Liver (tissue), 9 donors: Measurements from ENCODE around the gene ACVR2B. TPM values are rescaled to one million over a fixed set of nuclear protein-coding genes. Genes with fewer than 3 reads are reported as not detected.

Source experiments
- DNase-seq: peaks from one replicate; pipeline ENCODE4 v3.0.0-alpha.2; 2017; ENCODE audit warnings: low spot score
- H3K27ac ChIP-seq, 2 donors: one replicate each; pipeline ENCODE4 v1.7.0; 2013; ENCODE audit warnings: inconsistent platforms in 2 of 2, low read length in 2 of 2, control low read depth in 1 of 2, low read depth in 1 of 2, mild to moderate bottlenecking in 1 of 2
- H3K27me3 ChIP-seq, 4 donors: one replicate each; pipeline versions ENCODE4 v1.6.1 to v1.7.0; 2013; ENCODE audit warnings: low read length in 3 of 4, inconsistent platforms in 1 of 4, mild to moderate bottlenecking in 1 of 4, moderate library complexity in 1 of 4; ENCODE audit not compliant: control insufficient read depth in 4 of 4, insufficient read depth in 4 of 4
- H3K36me3 ChIP-seq, 4 donors: one replicate each; pipeline versions ENCODE4 v1.6.1 to v1.7.0; 2013; ENCODE audit warnings: low read length in 3 of 4, mild to moderate bottlenecking in 3 of 4, low read depth in 1 of 4, moderate library complexity in 1 of 4; ENCODE audit not compliant: control insufficient read depth in 4 of 4, insufficient read depth in 3 of 4
- H3K4me1 ChIP-seq, 4 donors: one replicate each; pipeline versions ENCODE4 v1.6.1 to v1.7.0; 2013; ENCODE audit warnings: low read length in 3 of 4, mild to moderate bottlenecking in 3 of 4, moderate library complexity in 1 of 4; ENCODE audit not compliant: control insufficient read depth in 4 of 4, insufficient read depth in 4 of 4
- H3K4me3 ChIP-seq, 3 donors: one replicate each; pipeline versions ENCODE4 v1.6.1 to v1.7.0; 2013; ENCODE audit warnings: low read length in 3 of 3, control low read depth in 1 of 3, low read depth in 1 of 3, mild to moderate bottlenecking in 1 of 3
- H3K9ac ChIP-seq, 2 donors: one replicate each; pipeline ENCODE4 v1.7.0; 2013; ENCODE audit warnings: low read length in 2 of 2, mild to moderate bottlenecking in 2 of 2, moderate library complexity in 2 of 2, control low read depth in 1 of 2, low read depth in 1 of 2
- H3K9me3 ChIP-seq, 4 donors: one replicate each; pipeline versions ENCODE4 v1.6.1 to v1.7.0; 2013; ENCODE audit warnings: low read length in 3 of 4; ENCODE audit not compliant: control insufficient read depth in 4 of 4
- CTCF ChIP-seq: fragments of 150-350 bp; IDR thresholded peaks from 2 replicates; pipeline ENCODE4 v1.5.1; 2017; ENCODE audit warnings: improper control_type of control experiment, low read depth, low read length; ENCODE audit not compliant: missing input control
- EGR1 ChIP-seq, 2 donors: IDR thresholded peaks; 2 replicates each; pipeline ENCODE4 v1.6.1; 2016 to 2018; ENCODE audit warnings: antibody characterized with exemption in 2 of 2, low read depth in 2 of 2
- GABPA ChIP-seq, 2 donors: IDR thresholded peaks in 1 of 2; conservative IDR thresholded peaks in 1 of 2; 2 replicates each; pipeline ENCODE4 v1.6.1; 2016; ENCODE audit warnings: antibody characterized with exemption in 2 of 2, mild to moderate bottlenecking in 1 of 2, moderate library complexity in 1 of 2
- JUND ChIP-seq, 2 donors: IDR thresholded peaks; 2 replicates each; pipeline ENCODE4 v1.6.1; 2016; ENCODE audit warnings: antibody characterized with exemption in 2 of 2
- MAX ChIP-seq: IDR thresholded peaks from 2 replicates; pipeline ENCODE4 v1.6.1; 2016; ENCODE audit warnings: antibody characterized with exemption
- NR2F2 ChIP-seq: IDR thresholded peaks from 2 replicates; pipeline ENCODE4 v1.6.1; 2016; ENCODE audit warnings: antibody characterized with exemption
- RAD21 ChIP-seq, 2 donors: IDR thresholded peaks; 2 replicates each; pipeline ENCODE4 v1.6.1; 2016; ENCODE audit warnings: antibody characterized with exemption in 2 of 2, mild to moderate bottlenecking in 2 of 2
- REST ChIP-seq: IDR thresholded peaks from 2 replicates; pipeline ENCODE4 v1.6.1; 2016; ENCODE audit warnings: antibody characterized with exemption, mild to moderate bottlenecking
- TAF1 ChIP-seq: conservative IDR thresholded peaks from 2 replicates; pipeline ENCODE4 v1.6.1; 2016; ENCODE audit warnings: antibody characterized with exemption, mild to moderate bottlenecking
- YY1 ChIP-seq: IDR thresholded peaks from 2 replicates; pipeline ENCODE4 v1.6.1; 2016; ENCODE audit warnings: antibody characterized with exemption, mild to moderate bottlenecking
- WGBS: extraction: QIAGEN DNeasy Blood & Tissue Kit; methylation state at CpG from one replicate; pipeline ENCODE4 v1.1.7; 2013; 5-methylcytosine and 5-hydroxymethylcytosine counted together
- polyA plus RNA-seq, 2 donors: library from polyadenylated mRNA; stranded (reverse) in 1 of 2; unstranded in 1 of 2; fragments of 200-250 nt in 1 of 2; fragments of >200 nt in 1 of 2; fragmentation: Nextera tagmentation in 1 of 2; extraction: Ambion mirVana in 1 of 2; gene quantifications; one replicate each; pipeline versions ENCODE4 v1.2.1 to v1.2.3, GENCODE V29; 2013 to 2015
- total RNA-seq, 2 donors: library from RNA; depleted of rRNA; stranded (reverse); fragments of >200 nt; gene quantifications; one replicate each; pipeline ENCODE4 v1.2.3, GENCODE V29; 2014
- TF ChIP-seq, protein P1 (sequence below): IDR thresholded peaks from 2 replicates; pipeline ENCODE4 v1.6.1; 2016; ENCODE audit warnings: antibody characterized with exemption
- donor health status: healthy.
- donor health status: healthy.
- donor health status: healthy.
- donor health status: healthy.
- donor health status: healthy.

The ACVR2B gene
- total and polyA plus RNA-seq, 4 donors, result 1.2 to 7.4 (median 4.7) TPM

GRCh38 chr3:38459499-38460048, 5.9 kb downstream of the ACVR2B start:
- H3K27me3 ChIP-seq, result no peaks in the 10 kb centered on the region
- H3K36me3 ChIP-seq, result no peaks in the 10 kb centered on the region
- peaks cover 5 to 41% (median 25%) of the 10 kb centered on the region in 4 donors for H3K4me1 ChIP-seq
- no peak for DNase-seq
- WGBS, result 48% methylated on average over 10 of the region's 10 CpGs
- H3K4me3 ChIP-seq, result peak overlapping the region; percentile 63 to 80 (median 67)
- no peak for TF ChIP-seq YY1
- no peak for TF ChIP-seq JUND (IDR thresholded peaks at IDR 0.05)
- no peak for TF ChIP-seq RAD21 (IDR thresholded peaks at IDR 0.05)
- H3K9ac ChIP-seq, result peak overlapping the region; percentile 33 to 58
- H3K9me3 ChIP-seq, result no peaks in the 10 kb centered on the region
- H3K27ac ChIP-seq, result peak overlapping the region; percentile 85 to 90

- WGBS, result 84% methylated on average over 12 of the region's 12 CpGs
- H3K27ac ChIP-seq, result no peak overlapping the region
- H3K4me3 ChIP-seq, result peak overlapping the region in 2 of 3 donors; percentile 63 to 80
- no peaks in the 10 kb centered on the region for H3K36me3 ChIP-seq
- peaks cover 0 to 33% (median 22%) of the 10 kb centered on the region in 4 donors for H3K4me1 ChIP-seq
- TF ChIP-seq REST, result no peak
- no peak for TF ChIP-seq EGR1 (IDR thresholded peaks at IDR 0.05; ENCODE audit: low read depth in 2 of 2)
- TF ChIP-seq, protein P1, sequence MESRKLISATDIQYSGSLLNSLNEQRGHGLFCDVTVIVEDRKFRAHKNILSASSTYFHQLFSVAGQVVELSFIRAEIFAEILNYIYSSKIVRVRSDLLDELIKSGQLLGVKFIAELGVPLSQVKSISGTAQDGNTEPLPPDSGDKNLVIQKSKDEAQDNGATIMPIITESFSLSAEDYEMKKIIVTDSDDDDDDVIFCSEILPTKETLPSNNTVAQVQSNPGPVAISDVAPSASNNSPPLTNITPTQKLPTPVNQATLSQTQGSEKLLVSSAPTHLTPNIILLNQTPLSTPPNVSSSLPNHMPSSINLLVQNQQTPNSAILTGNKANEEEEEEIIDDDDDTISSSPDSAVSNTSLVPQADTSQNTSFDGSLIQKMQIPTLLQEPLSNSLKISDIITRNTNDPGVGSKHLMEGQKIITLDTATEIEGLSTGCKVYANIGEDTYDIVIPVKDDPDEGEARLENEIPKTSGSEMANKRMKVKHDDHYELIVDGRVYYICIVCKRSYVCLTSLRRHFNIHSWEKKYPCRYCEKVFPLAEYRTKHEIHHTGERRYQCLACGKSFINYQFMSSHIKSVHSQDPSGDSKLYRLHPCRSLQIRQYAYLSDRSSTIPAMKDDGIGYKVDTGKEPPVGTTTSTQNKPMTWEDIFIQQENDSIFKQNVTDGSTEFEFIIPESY, result no peak
- TF ChIP-seq RAD21 (IDR thresholded peaks at IDR 0.05), result no peak
- DNase-seq, result peak; percentile 17
- no peak overlapping the region for H3K9ac ChIP-seq
- H3K9me3 ChIP-seq, result no peaks in the 10 kb centered on the region
- H3K27me3 ChIP-seq, result no peaks in the 10 kb centered on the region
These were observed 6.9 kb downstream of the ACVR2B start for GRCh38 chr3:38460377-38461270.

DNA sequence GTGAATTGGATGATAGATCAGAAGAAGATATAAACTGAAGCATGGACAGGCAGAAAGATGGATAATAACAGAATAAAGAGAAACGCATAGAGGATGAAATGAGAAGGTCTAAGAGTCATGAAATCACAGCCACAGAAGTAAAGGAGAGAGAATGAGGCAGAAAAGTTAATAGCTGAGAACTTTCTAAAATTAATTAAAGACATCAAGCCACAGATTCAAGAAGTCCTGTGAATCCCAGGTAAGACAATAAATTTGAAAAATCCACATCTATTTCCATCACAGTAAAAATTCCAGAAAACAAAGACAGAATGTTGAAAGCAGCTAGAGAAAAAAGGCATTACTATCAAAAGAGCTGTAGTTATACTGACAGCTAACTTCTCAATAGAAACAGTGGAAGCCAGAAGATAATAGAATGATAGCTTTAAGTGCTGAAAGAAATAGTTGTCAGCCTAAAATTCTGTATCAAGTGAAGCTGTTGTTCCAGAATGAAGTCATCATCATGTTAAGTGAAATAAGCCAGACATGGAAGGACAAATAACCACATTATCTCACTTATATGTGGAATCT, 12.0 kb downstream of the ACVR2B start:
- Histone ChIP-seq H3K9me3 (no peaks in the 10 kb centered on the region), H3K9ac (no peak overlapping the region)
- WGBS, result 100% methylated on average over 1 of the region's 1 CpG
- TF ChIP-seq YY1 (no peak), JUND (IDR thresholded peaks at IDR 0.05) (no peak), NR2F2 (no peak), REST (no peak), RAD21 (IDR thresholded peaks at IDR 0.05) (no peak), MAX (no peak), TAF1 (no peak), CTCF (no peak), GABPA (IDR thresholded peaks at IDR 0.05 in 1 of 2, conservative IDR thresholded peaks at IDR 0.05 in 1 of 2) (no peak)

More for the DNA sequence above, 12.0 kb downstream of the ACVR2B start:
- H3K4me3 ChIP-seq, result no peak overlapping the region
- no peak for DNase-seq
- no peaks in the 10 kb centered on the region for H3K27me3 ChIP-seq
- no peaks in the 10 kb centered on the region for H3K36me3 ChIP-seq
- H3K4me1 ChIP-seq, result peaks cover 2 to 31% (median 18%) of the 10 kb centered on the region in 4 donors
- no peak overlapping the region for H3K27ac ChIP-seq
